GM19240 (cell line): ENCODE results near the gene CD40.

Experiments
- DNase-seq: peaks from one replicate; pipeline ENCODE4 v3.0.0; 2011; ENCODE audit warnings: low spot score; ENCODE audit not compliant: insufficient read length

The CD40 gene

GRCh38 chr20:46122516-46123481 is 4.7 kb downstream of the CD40 start:
- no peak for DNase-seq

- no peak for DNase-seq
Observed at GRCh38 chr20:46123482-46124245, 5.5 kb downstream of the CD40 start.

- DNase-seq: no peak
Observed at GRCh38 chr20:46126440-46127056, 8.4 kb downstream of the CD40 start.

- DNase-seq: no peak
Observed at GRCh38 chr20:46127396-46128010, 9.4 kb downstream of the CD40 start.

GRCh38 chr20:46128310-46129151 is 10.4 kb downstream of the CD40 start:
- no peak for DNase-seq

- DNase-seq: no peak
Observed at GRCh38 chr20:46129955-46130481, 11.9 kb downstream of the CD40 start.

- no peak for DNase-seq
Observed at GRCh38 chr20:46130534-46130933, 12.4 kb downstream of the CD40 start.

GRCh38 chr20:46131396-46131795 is 13.3 kb downstream of the CD40 start:
- DNase-seq: no peak

- DNase-seq: peak; percentile 70
Observed at GRCh38 chr20:46132705-46133120, 14.6 kb downstream of the CD40 start.

- no peak for DNase-seq
Observed at GRCh38 chr20:46133886-46134654, 16.0 kb downstream of the CD40 start.

- no peak for DNase-seq
Observed at GRCh38 chr20:46134716-46135115, 16.6 kb downstream of the CD40 start.

GRCh38 chr20:46135856-46136633 is 17.9 kb downstream of the CD40 start:
- no peak for DNase-seq

- DNase-seq: no peak
Observed at GRCh38 chr20:46137816-46138215, 19.7 kb downstream of the CD40 start.

GRCh38 chr20:46139266-46139889 is 21.3 kb downstream of the CD40 start:
- DNase-seq: no peak

- no peak for DNase-seq
Observed at GRCh38 chr20:46139908-46140482, 21.9 kb downstream of the CD40 start.

- no peak for DNase-seq
Observed at GRCh38 chr20:46142124-46142523, 24.0 kb downstream of the CD40 start.

GRCh38 chr20:46144432-46145025 is 26.4 kb downstream of the CD40 start:
- no peak for DNase-seq

- no peak for DNase-seq
Observed at GRCh38 chr20:46145713-46146112, 27.6 kb downstream of the CD40 start.
